HepG2 (cell line): ENCODE measurements around the gene DRC7. TPM values are rescaled to one million over a fixed set of nuclear protein-coding genes. Genes with fewer than 3 reads are reported as not detected.

ENCODE experiments used
- FOXA1 ChIP-seq, 2 experiments: fragments of 450-650 bp in 1 of 2; sonication (generic) in 1 of 2; formaldehyde crosslinking in 1 of 2; IDR thresholded peaks; 2 replicates each; pipeline versions ENCODE4 v1.4.0 to v1.6.1; 2016 to 2020; ENCODE audit warnings: missing genetic modification reagents in 1 of 2
- MAFG ChIP-seq: sonication (generic); formaldehyde crosslinking; IDR thresholded peaks from 2 replicates; pipeline ENCODE4 v1.5.1; 2020; ENCODE audit warnings: mild to moderate bottlenecking, missing genetic modification reagents
- NBN ChIP-seq: fragments of 450-650 bp; conservative IDR thresholded peaks from 2 replicates; pipeline ENCODE4 v1.6.1; 2017
- TRIM24 ChIP-seq: sonication (generic); formaldehyde crosslinking; IDR thresholded peaks from 2 replicates; pipeline ENCODE4 v1.8.0; 2022; ENCODE audit warnings: mild to moderate bottlenecking, missing genetic modification reagents
- ZNF292 ChIP-seq: sonication (generic); formaldehyde crosslinking; IDR thresholded peaks from 2 replicates; pipeline ENCODE4 v1.8.1; 2022; ENCODE audit warnings: mild to moderate bottlenecking, low read depth, missing genetic modification reagents, borderline replicate concordance
- ZNF775 ChIP-seq: sonication (generic); formaldehyde crosslinking; IDR thresholded peaks from 2 replicates; pipeline ENCODE4 v1.4.0; 2020; ENCODE audit warnings: missing genetic modification reagents, mild to moderate bottlenecking, moderate library complexity, borderline replicate concordance
- ZNF83 ChIP-seq: sonication (generic); formaldehyde crosslinking; IDR thresholded peaks from 2 replicates; pipeline ENCODE4 v1.4.0; 2020; ENCODE audit warnings: missing genetic modification reagents, mild to moderate bottlenecking, borderline replicate concordance
- ZSCAN9 ChIP-seq: IDR thresholded peaks from 2 replicates; pipeline ENCODE4 v1.6.1; 2016; ENCODE audit warnings: borderline replicate concordance
- polyA plus RNA-seq, 8 experiments: library from polyadenylated mRNA; depleted of rRNA in 3 of 8; stranded (reverse) in 7 of 8; unstranded in 1 of 8; fragments of >200 nt; fragmentation: Illumina TruSeq in 4 of 8; extraction: Trizol in 4 of 8; gene quantifications; 2 replicates each; pipeline versions ENCODE4 v1.2.1 to v1.2.3, GENCODE V29; 2011 to 2016; ENCODE audit warnings: low read depth in 4 of 8, missing spikeins in 1 of 8, mixed read lengths in 1 of 8; ENCODE audit not compliant: insufficient read depth in 1 of 8
- total RNA-seq, 5 experiments: library from RNA; depleted of rRNA; stranded (reverse); fragments of >200 nt; fragmentation: Illumina TruSeq; extraction: Trizol; gene quantifications; 2 replicates each; pipeline ENCODE4 v1.2.3, GENCODE V29; 2016; ENCODE audit warnings: low read depth in 1 of 5
- TF ChIP-seq, protein P1 (sequence below): sonication (generic); formaldehyde crosslinking; IDR thresholded peaks from 2 replicates; pipeline ENCODE4 v1.5.1; 2020; ENCODE audit warnings: mild to moderate bottlenecking, missing genetic modification reagents, moderate library complexity
- TF ChIP-seq, protein P2 (sequence below): sonication (generic); formaldehyde crosslinking; IDR thresholded peaks from 2 replicates; pipeline ENCODE4 v1.5.0; 2020; ENCODE audit warnings: mild to moderate bottlenecking, missing genetic modification reagents, borderline replicate concordance
- TF ChIP-seq, protein P3 (sequence below): sonication (generic); formaldehyde crosslinking; IDR thresholded peaks from 2 replicates; pipeline ENCODE4 v1.4.0; 2020; ENCODE audit warnings: missing genetic modification reagents
- TF ChIP-seq, protein P4 (sequence below): sonication (generic); formaldehyde crosslinking; IDR thresholded peaks from 2 replicates; pipeline ENCODE4 v1.5.0; 2020; ENCODE audit warnings: mild to moderate bottlenecking, missing genetic modification reagents, moderate library complexity

Gene DRC7
- total and polyA plus RNA-seq, 2 of the 13 experiments (the other 11 are each of a cell fraction or from before 2014, with no cell fraction given): 2.7 to 3.4 TPM

DNA sequence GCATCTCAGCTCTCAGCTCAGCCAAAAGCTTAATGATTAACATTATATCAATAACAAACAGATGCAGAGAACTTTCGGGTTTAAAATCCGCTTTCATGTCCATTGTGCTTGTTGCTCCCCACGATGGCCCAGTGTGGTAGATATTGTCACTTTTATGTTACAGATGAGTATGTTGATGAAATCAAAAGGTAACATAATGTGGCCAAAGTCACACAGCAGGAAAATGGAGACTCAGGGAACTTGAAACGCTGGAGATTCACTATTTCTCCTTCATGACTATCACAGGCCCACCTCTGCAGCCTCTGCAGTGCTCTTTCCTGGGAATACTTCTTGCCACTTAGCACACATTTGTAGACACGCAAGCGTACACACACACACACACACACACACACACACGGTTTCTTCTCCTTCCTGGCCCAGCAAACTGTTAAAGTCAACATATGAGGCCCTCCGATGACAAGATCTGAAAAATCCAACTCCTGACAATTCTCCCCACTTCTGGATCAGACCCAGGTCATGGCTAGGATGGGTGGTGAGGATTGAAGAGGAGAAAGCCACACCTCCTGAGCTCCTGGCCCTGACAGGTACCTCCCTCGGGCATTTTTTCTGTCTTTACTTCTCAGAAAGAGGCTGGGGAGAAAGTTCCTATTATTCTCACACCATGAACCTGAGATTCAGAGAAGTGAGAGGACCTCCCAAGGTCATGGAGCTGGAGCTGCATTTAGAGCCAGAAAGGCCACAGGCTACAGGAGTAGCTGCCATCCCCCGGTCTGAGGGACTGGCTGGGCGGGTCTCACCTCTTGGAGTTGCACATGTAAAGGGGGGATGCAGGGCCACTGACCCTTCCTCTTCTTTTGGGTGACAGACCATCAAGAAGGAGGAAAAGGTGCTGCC lies 9.7 kb downstream of the DRC7 start (continued):
- TF ChIP-seq NBN (no peak), MAFG (CRISPR knock-in tag) (no peak), ZNF83 (CRISPR knock-in tag) (no peak), FOXA1 (IDR thresholded peaks at IDR 0.05) (no peak), FOXA1 (CRISPR knock-in tag; IDR thresholded peaks at IDR 0.05) (peak; percentile 79), ZSCAN9 (CRISPR knock-in tag) (no peak), ZNF292 (CRISPR knock-in tag) (peak; percentile 32; the same call in 1 of the 2 replicates), ZNF775 (CRISPR knock-in tag) (no peak), TRIM24 (no peak)
- TF ChIP-seq, protein P1, sequence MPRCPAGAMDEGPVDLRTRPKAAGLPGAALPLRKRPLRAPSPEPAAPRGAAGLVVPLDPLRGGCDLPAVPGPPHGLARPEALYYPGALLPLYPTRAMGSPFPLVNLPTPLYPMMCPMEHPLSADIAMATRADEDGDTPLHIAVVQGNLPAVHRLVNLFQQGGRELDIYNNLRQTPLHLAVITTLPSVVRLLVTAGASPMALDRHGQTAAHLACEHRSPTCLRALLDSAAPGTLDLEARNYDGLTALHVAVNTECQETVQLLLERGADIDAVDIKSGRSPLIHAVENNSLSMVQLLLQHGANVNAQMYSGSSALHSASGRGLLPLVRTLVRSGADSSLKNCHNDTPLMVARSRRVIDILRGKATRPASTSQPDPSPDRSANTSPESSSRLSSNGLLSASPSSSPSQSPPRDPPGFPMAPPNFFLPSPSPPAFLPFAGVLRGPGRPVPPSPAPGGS: no peak; the same call in 1 of the 2 replicates
- TF ChIP-seq, protein P2, sequence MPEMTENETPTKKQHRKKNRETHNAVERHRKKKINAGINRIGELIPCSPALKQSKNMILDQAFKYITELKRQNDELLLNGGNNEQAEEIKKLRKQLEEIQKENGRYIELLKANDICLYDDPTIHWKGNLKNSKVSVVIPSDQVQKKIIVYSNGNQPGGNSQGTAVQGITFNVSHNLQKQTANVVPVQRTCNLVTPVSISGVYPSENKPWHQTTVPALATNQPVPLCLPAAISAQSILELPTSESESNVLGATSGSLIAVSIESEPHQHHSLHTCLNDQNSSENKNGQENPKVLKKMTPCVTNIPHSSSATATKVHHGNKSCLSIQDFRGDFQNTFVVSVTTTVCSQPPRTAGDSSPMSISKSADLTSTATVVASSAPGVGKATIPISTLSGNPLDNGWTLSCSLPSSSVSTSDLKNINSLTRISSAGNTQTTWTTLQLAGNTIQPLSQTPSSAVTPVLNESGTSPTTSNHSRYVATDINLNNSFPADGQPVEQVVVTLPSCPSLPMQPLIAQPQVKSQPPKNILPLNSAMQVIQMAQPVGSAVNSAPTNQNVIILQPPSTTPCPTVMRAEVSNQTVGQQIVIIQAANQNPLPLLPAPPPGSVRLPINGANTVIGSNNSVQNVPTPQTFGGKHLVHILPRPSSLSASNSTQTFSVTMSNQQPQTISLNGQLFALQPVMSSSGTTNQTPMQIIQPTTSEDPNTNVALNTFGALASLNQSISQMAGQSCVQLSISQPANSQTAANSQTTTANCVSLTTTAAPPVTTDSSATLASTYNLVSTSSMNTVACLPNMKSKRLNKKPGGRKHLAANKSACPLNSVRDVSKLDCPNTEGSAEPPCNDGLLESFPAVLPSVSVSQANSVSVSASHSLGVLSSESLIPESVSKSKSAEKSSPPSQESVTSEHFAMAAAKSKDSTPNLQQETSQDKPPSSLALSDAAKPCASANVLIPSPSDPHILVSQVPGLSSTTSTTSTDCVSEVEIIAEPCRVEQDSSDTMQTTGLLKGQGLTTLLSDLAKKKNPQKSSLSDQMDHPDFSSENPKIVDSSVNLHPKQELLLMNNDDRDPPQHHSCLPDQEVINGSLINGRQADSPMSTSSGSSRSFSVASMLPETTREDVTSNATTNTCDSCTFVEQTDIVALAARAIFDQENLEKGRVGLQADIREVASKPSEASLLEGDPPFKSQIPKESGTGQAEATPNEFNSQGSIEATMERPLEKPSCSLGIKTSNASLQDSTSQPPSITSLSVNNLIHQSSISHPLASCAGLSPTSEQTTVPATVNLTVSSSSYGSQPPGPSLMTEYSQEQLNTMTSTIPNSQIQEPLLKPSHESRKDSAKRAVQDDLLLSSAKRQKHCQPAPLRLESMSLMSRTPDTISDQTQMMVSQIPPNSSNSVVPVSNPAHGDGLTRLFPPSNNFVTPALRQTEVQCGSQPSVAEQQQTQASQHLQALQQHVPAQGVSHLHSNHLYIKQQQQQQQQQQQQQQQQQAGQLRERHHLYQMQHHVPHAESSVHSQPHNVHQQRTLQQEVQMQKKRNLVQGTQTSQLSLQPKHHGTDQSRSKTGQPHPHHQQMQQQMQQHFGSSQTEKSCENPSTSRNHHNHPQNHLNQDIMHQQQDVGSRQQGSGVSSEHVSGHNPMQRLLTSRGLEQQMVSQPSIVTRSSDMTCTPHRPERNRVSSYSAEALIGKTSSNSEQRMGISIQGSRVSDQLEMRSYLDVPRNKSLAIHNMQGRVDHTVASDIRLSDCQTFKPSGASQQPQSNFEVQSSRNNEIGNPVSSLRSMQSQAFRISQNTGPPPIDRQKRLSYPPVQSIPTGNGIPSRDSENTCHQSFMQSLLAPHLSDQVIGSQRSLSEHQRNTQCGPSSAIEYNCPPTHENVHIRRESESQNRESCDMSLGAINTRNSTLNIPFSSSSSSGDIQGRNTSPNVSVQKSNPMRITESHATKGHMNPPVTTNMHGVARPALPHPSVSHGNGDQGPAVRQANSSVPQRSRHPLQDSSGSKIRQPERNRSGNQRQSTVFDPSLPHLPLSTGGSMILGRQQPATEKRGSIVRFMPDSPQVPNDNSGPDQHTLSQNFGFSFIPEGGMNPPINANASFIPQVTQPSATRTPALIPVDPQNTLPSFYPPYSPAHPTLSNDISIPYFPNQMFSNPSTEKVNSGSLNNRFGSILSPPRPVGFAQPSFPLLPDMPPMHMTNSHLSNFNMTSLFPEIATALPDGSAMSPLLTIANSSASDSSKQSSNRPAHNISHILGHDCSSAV: no peak
- TF ChIP-seq, protein P3, sequence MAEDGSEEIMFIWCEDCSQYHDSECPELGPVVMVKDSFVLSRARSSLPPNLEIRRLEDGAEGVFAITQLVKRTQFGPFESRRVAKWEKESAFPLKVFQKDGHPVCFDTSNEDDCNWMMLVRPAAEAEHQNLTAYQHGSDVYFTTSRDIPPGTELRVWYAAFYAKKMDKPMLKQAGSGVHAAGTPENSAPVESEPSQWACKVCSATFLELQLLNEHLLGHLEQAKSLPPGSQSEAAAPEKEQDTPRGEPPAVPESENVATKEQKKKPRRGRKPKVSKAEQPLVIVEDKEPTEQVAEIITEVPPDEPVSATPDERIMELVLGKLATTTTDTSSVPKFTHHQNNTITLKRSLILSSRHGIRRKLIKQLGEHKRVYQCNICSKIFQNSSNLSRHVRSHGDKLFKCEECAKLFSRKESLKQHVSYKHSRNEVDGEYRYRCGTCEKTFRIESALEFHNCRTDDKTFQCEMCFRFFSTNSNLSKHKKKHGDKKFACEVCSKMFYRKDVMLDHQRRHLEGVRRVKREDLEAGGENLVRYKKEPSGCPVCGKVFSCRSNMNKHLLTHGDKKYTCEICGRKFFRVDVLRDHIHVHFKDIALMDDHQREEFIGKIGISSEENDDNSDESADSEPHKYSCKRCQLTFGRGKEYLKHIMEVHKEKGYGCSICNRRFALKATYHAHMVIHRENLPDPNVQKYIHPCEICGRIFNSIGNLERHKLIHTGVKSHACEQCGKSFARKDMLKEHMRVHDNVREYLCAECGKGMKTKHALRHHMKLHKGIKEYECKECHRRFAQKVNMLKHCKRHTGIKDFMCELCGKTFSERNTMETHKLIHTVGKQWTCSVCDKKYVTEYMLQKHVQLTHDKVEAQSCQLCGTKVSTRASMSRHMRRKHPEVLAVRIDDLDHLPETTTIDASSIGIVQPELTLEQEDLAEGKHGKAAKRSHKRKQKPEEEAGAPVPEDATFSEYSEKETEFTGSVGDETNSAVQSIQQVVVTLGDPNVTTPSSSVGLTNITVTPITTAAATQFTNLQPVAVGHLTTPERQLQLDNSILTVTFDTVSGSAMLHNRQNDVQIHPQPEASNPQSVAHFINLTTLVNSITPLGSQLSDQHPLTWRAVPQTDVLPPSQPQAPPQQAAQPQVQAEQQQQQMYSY: no peak
- TF ChIP-seq, protein P4, sequence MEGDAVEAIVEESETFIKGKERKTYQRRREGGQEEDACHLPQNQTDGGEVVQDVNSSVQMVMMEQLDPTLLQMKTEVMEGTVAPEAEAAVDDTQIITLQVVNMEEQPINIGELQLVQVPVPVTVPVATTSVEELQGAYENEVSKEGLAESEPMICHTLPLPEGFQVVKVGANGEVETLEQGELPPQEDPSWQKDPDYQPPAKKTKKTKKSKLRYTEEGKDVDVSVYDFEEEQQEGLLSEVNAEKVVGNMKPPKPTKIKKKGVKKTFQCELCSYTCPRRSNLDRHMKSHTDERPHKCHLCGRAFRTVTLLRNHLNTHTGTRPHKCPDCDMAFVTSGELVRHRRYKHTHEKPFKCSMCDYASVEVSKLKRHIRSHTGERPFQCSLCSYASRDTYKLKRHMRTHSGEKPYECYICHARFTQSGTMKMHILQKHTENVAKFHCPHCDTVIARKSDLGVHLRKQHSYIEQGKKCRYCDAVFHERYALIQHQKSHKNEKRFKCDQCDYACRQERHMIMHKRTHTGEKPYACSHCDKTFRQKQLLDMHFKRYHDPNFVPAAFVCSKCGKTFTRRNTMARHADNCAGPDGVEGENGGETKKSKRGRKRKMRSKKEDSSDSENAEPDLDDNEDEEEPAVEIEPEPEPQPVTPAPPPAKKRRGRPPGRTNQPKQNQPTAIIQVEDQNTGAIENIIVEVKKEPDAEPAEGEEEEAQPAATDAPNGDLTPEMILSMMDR (CRISPR knock-in tag): no peak
